Measurements from ENCODE around the gene MAP7D3. TPM values are rescaled to one million over a fixed set of nuclear protein-coding genes. Genes with fewer than 3 reads are reported as not detected.
"Not testable (repeated sequence)": the region's sequence is repeated elsewhere in the genome, so short reads cannot be mapped to it uniquely, and the experiment has no call there.

MAP7D3 gene
- total RNA-seq, 1 donor = 19.9 TPM

DNA sequence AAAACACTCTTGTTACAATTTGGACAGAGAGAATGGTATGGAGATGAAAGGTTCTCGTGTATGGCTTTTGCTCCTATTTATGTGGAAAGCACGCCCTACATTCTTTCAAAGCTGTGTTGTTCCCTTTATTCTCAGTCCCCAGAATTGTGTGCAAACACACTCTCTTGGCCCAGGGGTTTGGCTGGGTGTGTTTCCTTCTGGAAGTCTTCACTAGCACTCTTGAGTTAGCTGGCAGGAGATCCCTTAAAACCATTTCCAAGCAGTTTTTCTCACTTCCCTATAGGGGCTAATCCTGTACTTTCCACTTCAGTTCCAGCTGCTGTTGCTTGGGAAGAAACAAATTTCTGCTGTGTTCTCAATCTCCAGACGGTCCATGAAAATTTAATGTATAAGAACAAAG is 68.8 kb downstream of the MAP7D3 start:
- no peak for DNase-seq (ENCODE audit: low read depth)

DNA sequence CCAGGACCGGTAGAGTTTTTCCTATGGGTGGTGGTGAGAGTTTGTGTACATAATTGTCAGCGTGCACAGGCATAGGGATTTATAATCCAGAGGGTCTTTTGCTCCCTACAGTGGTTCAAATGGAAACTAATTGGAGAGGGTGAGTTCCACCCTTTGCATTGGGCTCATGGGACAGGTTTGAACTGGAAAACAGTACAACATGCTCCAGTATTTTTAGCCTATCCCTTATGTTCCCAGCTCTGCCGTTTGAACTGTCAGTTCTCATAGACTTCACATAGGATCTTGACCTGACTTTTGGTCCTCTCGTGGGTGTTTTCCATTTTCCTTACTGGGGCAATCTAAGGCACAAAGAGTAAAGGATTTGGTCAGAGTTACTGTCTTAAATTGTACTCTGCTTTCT is 72.1 kb downstream of the MAP7D3 start:
- no peak overlapping the region for H3K4me3 ChIP-seq (ENCODE audit: low read depth, low read length)
- DNase-seq (ENCODE audit: low read depth) = no peak
- TF ChIP-seq, protein P1, sequence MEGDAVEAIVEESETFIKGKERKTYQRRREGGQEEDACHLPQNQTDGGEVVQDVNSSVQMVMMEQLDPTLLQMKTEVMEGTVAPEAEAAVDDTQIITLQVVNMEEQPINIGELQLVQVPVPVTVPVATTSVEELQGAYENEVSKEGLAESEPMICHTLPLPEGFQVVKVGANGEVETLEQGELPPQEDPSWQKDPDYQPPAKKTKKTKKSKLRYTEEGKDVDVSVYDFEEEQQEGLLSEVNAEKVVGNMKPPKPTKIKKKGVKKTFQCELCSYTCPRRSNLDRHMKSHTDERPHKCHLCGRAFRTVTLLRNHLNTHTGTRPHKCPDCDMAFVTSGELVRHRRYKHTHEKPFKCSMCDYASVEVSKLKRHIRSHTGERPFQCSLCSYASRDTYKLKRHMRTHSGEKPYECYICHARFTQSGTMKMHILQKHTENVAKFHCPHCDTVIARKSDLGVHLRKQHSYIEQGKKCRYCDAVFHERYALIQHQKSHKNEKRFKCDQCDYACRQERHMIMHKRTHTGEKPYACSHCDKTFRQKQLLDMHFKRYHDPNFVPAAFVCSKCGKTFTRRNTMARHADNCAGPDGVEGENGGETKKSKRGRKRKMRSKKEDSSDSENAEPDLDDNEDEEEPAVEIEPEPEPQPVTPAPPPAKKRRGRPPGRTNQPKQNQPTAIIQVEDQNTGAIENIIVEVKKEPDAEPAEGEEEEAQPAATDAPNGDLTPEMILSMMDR (IDR thresholded peaks at IDR 0.05; ENCODE audit: insufficient read depth, low read depth, low read length) = no peak

More for the DNA sequence above, 68.8 kb downstream of the MAP7D3 start:
- H3K4me3 ChIP-seq (ENCODE audit: low read depth, low read length) = no peak overlapping the region
- TF ChIP-seq, protein P1 (IDR thresholded peaks at IDR 0.05; ENCODE audit: insufficient read depth, low read depth, low read length) = no peak

DNA sequence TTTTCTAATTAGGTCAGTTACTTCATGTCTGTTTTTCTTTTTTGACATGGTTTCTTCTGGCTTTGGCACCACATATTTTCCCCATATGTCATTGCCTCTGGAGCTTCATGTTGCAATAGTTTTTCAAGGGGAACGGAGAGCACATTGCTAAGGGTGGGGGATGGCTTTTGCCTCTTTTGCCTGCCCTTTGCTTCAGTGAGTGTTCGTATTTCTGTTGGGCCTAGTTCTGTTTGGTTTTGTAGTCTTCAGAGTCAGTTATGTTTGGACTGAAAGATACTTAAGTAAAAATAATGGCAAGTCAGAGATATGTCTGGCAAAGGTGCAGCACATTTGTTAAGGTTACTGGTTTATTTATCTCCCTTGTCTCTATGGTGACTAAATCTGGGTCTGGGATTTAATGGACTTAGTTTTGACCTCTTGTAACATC is 74.8 kb downstream of the MAP7D3 start:
- TF ChIP-seq, protein P1 (IDR thresholded peaks at IDR 0.05; ENCODE audit: insufficient read depth, low read depth, low read length) = no peak
- no peak overlapping the region for H3K4me3 ChIP-seq (ENCODE audit: low read depth, low read length)
- peak; percentile 93 for DNase-seq (ENCODE audit: low read depth)

DNA sequence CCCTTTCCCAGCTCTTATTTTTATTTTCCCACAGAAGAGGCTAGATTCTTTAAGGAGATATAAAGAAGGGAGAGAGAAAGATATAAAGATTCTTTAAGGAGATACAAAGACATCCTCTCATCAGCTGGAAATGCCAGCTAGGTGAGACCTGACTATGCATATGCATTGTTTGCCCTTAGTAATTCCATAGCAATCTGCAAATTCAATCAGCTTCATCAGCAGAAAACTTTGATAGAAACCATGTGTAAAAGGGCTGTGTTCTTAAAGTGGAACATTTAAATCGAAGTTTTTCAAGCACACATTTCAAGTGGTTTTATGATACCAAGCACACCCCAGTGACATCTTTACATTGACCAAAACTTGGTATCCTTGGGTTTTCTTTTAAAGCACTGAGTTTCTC is 79.8 kb downstream of the MAP7D3 start:
- DNase-seq (ENCODE audit: low read depth) = no peak
- H3K4me3 ChIP-seq (ENCODE audit: low read depth, low read length) = no peak overlapping the region
- TF ChIP-seq, protein P1 (IDR thresholded peaks at IDR 0.05; ENCODE audit: insufficient read depth, low read depth, low read length) = no peak

DNA sequence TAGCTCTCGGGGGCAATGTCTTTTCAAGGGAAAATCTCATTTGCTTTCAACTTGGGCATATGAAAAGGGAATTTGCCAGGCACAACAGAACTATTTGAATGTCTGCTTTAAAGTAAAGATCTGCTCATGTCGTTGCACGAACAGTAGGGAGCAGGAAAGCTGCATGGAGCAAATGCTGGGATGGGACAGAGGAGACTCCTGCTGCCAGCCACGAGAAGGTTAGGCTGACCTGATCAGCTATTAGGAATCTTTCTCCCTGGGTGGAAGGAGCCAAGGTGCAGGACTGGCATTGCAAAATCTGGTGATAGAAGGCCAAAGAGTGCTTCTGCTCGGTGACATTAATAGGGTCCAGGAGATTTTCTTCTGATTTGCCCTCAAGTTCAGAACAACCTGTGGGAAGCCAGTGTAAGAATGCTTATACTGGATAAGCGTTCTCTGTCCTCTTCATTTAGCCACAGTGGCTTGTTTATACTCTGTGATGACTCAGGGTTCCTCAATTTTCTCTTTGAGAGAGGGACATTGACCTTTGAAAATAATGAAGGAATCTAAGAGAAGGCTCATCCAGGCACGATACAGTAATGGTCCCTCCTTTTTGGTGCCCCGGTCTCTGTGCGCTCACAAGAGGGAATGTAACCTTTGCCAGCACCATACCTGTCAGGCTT is 80.9 kb downstream of the MAP7D3 start:
- TF ChIP-seq, protein P1 (IDR thresholded peaks at IDR 0.05; ENCODE audit: insufficient read depth, low read depth, low read length) = peak; percentile 45
- DNase-seq (ENCODE audit: low read depth) = peak; percentile 58
- H3K4me3 ChIP-seq (ENCODE audit: low read depth, low read length) = peak overlapping the region; percentile 9

DNA sequence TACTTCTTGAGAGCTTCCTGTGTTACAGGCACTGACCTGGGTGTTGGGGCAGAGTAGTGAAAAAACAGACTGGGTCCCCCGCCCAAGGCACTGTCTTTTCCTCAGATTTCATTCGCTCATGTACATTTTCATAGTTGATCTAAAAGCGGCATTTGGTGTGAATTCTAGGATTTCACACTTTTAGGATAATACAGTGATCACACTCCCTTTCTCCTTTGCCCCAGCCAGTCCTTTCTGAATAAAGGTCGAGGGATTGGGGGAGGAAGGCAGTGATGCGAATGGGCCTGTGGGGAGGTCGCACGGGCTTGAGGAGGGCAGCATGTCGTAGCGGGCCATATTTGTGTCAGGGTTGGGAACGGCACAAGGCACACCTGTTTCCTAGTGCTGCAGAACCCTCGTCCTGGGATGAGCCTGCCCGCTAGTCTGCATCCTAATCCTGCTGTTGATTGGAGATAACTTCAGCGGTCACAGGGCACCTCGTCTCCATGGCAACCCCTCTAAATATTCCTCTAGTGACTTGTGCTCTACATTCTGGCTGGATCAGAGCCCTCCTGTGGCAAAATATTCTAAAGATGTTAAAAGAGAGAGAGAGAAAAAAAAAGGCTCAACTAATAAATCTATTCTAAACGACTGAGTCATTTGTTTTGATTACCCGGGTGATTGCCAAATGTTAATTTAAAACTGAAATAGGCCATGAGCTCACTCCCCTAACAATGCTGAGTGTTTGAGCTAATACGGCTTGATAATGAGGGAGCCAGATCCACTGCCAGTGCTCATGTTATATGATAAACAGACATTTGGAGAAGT is 82.1 kb downstream of the MAP7D3 start:
- H3K4me3 ChIP-seq (ENCODE audit: low read depth, low read length) = no peak overlapping the region
- TF ChIP-seq, protein P1 (IDR thresholded peaks at IDR 0.05; ENCODE audit: insufficient read depth, low read depth, low read length) = no peak
- peak; percentile 95 for DNase-seq (ENCODE audit: low read depth)

DNA sequence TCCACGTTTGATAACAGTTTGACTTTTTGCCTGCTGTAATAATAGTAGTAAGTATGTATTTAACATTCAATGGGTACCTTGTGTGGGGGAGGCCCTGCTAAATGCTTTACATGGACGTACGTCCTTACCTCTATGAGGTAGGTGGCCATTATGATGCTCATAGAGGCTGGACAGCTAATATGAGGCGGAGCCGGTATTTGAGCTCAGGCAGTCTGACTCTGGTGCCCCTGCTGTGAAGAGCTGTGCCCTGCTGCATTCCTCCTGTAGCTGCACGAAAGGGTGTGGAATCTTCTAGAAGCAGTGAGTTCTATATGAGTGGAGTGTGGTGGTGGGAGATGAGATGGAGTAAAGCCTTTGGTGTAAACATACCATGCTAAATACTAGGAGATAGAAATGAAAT is 83.2 kb downstream of the MAP7D3 start:
- not testable (repeated sequence) for DNase-seq (ENCODE audit: low read depth)

More for the DNA sequence above, 83.2 kb downstream of the MAP7D3 start:
- H3K4me3 ChIP-seq (ENCODE audit: low read depth, low read length) = not testable (repeated sequence)
